Suprapubic skin (tissue), 3 donors: Measurements from ENCODE around the gene DDX10.

Experiments
- EP300 ChIP-seq: sonication (generic); formaldehyde crosslinking; IDR thresholded peaks from one replicate; pipeline ENCODE4 v1.6.1; 2017; ENCODE audit warnings: antibody characterized with exemption
- TF ChIP-seq, protein P1 (sequence below), 2 donors: fragments of 200-600 bp in 1 of 2; fragments of 450-650 bp in 1 of 2; sonication (generic) in 1 of 2; IDR thresholded peaks; one replicate each; pipeline ENCODE4 v1.5.1; 2016 to 2019; ENCODE audit warnings: antibody characterized with exemption in 2 of 2, mild to moderate bottlenecking in 1 of 2, moderate library complexity in 1 of 2

DNA sequence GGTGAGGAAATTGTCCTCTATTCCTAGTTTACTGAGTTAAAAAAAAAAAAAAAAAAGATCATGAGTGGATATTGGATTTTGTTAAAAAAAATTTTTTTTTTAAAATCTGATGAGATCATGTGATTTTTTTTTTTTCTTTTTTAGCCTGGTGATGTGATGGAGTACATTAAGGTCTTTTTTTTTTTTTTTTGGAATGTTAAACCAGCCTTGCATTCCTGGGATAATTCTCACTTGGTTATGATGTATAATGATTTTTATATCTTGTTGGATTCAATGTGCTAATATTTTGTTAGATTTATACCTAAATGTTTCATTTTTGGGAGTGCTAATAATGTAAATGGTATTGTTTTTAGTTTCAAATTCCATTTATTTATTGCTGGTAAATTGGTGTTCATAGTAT, 43.3 kb downstream of the DDX10 start:
- TF ChIP-seq, protein P1, sequence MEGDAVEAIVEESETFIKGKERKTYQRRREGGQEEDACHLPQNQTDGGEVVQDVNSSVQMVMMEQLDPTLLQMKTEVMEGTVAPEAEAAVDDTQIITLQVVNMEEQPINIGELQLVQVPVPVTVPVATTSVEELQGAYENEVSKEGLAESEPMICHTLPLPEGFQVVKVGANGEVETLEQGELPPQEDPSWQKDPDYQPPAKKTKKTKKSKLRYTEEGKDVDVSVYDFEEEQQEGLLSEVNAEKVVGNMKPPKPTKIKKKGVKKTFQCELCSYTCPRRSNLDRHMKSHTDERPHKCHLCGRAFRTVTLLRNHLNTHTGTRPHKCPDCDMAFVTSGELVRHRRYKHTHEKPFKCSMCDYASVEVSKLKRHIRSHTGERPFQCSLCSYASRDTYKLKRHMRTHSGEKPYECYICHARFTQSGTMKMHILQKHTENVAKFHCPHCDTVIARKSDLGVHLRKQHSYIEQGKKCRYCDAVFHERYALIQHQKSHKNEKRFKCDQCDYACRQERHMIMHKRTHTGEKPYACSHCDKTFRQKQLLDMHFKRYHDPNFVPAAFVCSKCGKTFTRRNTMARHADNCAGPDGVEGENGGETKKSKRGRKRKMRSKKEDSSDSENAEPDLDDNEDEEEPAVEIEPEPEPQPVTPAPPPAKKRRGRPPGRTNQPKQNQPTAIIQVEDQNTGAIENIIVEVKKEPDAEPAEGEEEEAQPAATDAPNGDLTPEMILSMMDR (IDR thresholded peaks at IDR 0.05) = no peak
- TF ChIP-seq EP300 = no peak
